Cerebellar nuclear complex (tissue), 1 donor: ENCODE results near the gene ATP4A.
A peak's percentile ranks its signal among the peaks of the same experiment; 100 is the strongest.

Source experiments
- DNase-seq, 2 experiments: peaks; one replicate each; lab custom pipeline; 2025; lab: John Stamatoyannopoulos, UW

Gene ATP4A

DNA sequence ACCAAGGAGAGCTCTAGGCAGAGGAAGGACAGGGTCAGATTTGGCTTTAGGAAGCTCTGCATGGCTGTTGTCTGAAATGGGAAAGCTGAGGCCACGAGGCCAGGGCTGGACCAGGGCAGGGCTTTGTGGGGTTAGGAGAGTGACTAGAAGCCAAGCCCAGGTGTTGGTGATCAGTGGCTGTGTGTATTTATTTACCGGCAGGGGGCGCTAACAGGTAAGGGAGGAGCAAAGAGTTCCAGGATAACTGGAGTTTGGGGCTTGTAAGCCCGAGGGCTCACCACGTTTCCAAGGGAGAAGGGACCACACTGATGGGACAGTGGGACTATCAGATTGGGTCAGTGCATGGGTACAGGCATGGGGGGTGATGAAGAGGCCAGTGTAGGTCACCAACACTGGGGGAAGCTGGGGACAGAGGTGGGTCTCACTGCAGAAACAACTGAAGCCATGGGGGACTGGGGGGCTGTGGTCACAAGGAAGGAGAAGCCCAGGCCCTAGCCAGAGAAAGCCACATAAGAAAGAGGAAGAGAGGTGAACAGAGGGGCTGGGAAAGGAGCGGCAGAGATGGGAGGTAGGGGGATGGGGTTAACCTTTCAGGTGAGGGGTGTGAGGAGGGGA lies 14.2 kb downstream of the ATP4A start:
- peak in 1 of 2 experiments; percentile 34 for DNase-seq

DNA sequence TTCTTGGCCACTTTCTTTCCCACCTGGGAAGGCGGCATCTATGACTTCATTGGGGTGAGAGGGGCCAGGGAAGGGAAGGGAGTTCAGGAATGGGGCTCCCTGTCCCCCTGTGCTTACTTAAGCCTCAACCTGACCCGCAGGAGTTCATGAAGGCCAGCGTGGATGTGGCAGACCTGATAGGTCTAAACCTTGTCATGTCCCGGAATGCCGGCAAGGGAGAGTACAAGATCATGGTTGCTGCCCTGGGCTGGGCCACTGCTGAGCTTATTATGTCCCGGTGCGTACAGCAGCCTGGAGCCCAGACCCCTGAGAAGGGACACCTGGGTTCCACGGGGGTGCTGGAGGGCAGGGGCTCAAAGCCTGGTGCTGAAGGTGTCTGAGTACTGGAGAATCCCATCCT lies 16.9 kb downstream of the ATP4A start:
- no peak for DNase-seq

DNA sequence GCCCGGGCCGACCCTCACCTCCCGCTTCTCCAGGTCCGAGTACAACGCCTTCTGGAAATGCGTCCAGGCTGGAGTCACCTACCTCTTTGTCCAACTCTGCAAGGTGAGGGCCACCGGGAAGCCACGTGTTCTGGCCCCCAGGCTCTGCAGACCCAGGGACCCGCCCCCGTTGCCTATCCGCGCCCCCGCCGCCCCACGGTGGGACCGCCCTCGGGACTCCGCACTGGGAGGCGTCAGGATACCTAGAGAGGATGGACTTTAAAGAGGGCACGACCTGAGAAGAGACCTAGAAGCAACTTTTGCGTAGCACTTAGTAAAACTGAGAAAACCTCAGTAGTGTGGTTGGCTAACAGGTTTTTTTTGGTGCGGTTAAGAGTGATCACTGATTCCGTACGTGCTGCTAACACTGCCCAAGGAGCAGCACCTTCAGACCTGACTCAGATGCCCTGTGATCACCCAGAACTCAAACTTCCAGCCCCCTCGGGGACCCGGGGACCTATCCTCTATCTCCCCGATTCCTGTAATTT lies 17.5 kb downstream of the ATP4A start:
- no peak for DNase-seq

DNA sequence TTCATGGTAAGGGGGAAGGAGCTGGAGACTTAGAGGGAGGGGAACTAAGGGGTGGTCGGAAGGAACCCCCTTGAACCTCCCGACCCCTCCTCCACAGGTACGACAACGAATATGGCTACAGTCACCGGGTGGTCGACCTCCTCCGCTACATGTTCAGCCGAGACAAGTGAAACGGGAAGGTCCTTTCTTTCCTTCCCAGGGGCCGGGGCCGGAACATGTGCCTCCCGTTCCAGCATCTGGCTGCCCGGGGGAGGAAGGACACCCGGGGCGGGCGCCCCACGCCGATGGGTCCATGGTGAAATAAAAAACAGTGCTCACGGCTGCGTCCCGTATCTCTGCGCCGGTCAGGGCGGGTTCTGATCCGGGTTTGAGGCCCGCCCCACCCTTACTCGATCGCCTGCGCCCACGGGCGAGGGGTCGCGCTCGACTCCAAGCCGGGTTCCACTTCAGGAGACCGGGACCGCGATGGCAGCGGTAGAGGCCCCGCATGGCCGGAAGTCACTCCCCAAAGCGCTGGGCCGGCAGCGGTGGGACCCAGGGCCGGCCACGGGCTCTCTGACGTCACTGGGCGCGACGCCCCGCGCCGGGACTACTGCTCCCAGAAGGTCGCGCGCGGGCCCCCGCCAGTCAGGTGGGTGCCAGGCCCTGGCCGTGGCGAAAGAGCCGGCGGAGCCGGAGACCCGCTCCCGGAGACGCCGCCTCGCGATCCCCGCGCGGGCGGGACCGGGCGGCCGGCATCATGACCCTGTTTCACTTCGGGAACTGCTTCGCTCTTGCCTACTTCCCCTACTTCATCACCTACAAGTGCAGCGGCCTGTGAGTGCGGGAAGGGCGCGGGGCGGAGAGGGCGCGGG lies 18.2 kb downstream of the ATP4A start, which contains the start of gene TMEM147:
Gene TMEM147 (plus strand): TSS at position 626 of the 854 bp plus-strand sequence. CDS start 114 bp downstream, at position 740.
- peak in 1 of 2 experiments; percentile 64 for DNase-seq

DNA sequence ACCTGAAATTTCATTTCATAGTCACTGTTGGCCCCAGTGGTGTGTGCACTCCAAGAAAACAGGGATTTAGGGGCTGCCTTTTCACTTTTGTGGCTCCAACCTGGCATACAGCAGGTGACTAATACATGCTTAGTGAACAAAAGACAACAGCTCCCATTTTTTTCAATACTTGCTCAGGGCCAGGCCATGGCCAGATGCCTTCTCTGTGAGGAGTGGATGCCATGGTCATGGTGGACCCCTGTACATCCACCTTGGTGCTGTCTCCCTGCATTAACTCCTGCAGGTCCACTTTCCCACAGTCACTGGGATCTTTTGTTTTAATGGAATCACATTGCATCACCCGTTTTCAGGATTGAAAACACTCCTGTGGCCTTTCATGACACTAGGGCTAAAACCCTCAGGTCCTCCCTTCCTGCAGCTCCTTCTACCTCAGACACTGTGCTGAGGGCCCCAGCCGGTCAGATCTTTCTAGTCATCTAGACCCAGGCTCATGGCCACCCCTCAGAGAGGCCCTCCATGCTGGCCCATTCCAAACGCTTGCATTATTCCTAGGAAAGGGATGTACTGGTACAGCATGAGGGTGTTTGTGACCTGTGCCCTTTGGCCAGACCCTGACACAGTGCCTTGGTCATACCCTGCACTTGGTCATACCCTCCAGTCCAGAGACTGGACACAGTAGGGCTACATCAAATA lies 19.2 kb downstream of the ATP4A start:
- DNase-seq: no peak

DNA sequence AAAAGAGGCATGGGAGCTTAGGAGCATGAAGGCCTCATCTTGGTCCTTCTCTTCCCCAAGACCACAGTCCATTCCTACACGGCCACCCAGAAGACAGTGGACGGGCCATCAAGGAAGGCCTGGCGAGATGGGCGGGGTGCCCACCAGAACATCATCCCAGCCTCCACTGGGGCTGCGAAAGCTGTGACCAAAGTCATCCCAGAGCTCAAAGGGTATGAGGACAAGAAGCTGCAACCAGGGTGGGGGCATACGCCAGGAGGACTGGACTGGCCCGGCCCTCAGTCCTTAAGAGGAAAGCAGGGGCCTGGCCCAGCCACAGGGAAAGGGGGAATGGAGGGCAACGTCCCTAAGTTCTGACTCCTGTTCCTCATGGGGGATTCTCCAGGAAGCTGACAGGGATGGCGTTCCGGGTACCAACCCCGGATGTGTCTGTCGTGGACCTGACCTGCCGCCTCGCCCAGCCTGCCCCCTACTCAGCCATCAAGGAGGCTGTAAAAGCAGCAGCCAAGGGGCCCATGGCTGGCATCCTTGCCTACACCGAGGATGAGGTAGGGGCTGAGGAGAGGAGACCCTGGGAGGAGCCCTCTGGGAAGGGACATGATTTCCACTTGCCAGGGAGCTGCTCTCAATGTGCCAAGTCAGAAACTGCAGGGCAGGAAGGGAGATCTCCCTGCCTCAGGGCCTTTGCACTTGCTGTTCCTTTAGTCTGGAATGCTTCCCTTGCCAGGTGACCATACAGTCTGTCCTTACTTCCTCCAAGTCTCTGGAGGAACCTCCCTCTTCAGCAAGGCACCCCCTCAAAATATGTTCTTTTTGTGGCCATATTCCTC lies 20.0 kb downstream of the ATP4A start:
- DNase-seq: no peak

DNA sequence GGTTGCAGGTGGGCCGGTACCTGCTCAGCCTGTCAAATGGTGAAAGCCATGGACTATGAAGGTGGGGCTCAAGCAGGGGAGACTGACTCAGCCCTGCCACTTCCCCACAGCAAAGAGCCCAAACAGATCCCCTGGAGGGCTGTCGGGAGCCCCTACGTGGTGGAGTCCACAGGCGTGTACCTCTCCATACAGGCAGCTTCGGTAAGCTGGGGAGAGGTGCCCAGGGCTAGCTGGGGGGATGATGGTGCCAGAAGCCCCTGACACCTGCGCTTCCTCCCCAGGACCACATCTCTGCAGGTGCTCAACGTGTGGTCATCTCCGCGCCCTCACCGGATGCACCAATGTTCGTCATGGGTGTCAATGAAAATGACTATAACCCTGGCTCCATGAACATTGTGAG lies 21.2 kb downstream of the ATP4A start:
- no peak for DNase-seq

DNA sequence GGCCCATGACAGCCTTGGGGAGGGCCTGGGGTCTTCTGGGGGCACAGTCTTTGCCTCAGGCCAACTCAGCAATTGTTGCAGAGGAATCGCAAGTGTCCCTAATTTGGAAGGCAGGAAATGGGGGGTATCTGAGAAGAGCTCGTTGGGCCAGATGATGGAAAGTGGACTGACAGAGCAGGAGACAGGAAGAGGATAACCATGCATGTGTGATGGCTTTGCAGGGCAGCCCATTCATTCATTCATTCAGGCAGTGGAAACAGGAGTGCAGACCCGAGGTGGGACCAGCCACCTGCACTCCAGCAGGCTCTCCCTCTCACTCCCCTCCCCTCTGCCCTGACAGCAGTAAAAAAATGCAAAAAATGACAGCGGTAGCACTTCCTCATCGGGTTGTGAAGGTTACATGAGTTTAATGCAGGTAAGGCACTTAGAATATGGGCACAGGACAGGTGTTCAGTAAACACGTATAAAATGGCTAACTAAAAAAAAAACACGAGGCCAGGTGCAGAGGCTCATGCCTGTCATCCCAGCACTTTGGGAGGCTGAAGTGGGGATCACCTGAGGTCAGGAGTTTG lies 23.0 kb downstream of the ATP4A start:
- no peak for DNase-seq

DNA sequence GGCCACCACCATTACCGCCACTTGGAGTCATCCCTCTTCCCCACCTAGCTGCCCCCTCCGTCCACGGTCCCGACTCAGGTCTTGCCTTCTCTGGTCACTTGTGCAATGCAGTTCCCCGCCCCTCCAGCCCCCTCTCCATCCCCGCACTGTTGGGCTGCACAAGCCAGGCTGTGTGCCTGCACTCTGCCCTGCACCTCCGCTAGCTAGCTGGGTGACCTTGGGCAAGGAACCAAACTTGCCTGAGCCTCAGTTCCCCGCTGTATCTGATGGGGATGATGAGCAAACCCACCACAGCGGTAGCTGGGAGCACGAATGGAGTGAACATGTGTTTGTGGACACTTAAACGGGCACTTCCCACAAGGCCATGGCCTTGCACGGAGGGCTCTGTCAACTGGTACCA lies 23.6 kb downstream of the ATP4A start:
- no peak for DNase-seq

DNA sequence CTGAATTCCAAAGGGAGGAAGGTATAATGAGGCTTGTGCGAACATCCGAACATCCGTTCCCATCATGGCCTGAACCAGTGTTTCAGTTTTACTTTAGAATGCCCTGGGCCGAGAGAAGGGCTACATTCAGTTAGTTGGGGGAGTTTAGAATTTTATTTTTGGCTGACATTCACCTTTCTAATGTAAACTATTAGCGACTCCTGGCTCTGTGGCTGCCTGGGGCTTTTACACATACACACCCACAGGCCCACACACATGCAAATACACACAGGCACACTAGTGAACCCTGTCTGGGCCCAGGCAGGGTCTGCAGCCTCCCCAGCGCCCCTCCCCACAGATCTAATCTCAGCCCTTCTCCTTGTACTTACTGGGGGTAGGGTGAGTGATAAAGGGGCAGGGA lies 24.1 kb downstream of the ATP4A start:
- DNase-seq: no peak

DNA sequence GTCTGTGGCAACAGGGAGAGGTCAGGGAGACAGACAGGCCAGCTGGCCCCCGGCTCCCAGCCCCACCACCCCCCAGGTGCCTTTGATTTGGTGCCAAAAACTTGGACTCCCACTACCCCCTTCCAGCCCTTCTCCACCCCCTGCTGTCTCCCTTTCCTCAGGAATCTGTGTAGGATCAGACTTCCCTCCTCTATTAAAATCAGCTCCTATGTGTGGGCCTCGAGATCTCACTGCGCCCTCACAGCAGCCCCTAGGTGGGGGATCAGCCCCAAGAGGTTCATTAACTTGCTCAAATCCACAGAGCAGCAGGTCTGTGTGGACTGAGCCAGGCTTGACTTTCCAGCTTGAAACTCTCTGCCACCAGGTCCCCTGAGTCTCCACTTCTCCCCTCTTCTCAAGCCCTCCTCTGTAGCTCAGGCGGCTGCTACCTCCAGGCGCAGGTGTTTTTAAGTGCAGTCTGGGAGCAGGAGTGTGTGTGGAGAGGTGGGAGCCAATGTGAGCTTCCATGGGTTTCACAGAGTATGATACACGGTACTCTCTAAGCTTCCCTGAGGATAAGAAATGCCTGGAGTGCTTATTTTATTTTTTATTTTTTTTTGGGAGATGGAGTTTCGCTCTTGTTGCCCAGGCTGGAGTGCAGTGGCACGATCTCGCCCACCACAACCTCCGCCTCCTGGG lies 28.5 kb downstream of the ATP4A start:
- DNase-seq: no peak

DNA sequence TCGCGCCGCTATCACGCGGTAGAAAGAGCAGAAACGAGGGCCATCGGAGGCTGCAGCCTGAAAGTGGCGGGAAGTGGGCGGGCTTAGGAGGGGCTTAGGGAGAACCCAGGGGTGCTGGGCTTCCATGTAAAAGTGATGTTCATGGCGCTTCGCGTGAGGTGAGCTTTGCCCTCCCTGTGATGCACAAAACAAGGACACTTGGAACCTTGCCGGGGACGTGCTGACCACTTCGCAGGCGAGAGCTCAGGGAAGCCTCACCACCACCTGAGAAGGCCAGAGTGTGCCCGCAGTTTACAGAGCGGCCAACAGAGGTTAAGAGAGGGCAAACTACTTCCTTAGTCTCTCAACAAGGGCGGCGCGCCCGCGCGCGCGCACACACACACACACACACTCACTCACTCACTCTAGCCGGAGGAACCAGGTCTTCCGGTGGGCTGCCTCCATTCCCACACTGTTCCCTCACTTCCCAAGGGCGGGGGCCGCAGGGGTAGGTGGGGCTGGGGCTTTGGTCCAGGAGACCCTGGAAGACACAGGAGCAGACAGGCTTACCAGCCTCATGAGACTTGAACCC lies 29.6 kb downstream of the ATP4A start:
- no peak for DNase-seq

DNA sequence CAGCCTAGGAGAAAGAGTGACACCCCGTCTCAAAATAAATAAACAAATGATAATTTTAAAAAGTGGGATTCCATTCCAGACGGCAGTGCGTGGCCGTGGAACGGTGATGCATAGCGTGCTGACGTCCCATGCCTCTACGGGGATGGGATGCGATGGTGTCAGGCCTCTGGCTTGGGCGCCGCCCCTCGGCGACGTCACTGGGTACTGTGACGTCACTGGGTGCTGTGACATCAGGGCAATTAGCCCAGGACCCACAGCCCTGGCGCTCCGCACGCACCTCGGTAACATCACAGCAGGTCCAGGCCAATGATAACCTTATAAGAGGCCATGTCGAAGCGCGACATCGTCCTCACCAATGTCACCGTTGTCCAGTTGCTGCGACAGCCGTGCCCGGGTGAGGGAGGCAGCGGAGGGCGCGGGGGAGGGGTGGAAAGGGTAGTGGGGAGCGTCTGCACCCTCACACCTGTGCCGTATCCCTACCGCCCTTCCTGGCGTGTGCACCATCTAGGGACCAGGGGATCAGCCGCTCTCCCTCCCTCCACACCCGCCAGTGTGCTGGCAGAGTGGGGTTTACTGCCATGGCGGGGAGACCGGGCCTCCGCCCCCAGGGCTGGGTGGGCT lies 30.1 kb downstream of the ATP4A start, which contains the start of gene GAPDHS:
Gene GAPDHS (plus strand): TSS at position 256 of the 621 bp plus-strand sequence. CDS start 72 bp downstream, at position 328.
- no peak for DNase-seq

DNA sequence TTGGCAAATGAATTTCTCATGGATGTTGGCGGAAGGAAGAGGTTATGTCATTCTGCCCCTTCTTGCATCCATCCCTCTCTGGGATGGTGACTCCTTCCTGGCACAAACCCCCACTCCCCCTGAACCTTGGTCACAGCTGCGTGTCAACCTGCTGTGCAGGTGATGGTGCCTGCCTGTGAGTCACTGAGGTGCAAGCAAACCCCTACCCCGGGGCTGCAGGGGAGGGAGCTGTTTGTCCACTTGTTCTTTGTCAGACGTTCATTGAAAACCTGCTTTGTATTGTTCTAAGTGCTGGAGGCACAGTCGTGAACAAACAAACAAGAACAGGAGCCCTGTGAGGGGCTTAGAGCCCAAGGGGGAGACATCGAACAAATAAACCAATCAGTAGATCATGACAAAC lies 32.2 kb downstream of the ATP4A start:
- DNase-seq: no peak

DNA sequence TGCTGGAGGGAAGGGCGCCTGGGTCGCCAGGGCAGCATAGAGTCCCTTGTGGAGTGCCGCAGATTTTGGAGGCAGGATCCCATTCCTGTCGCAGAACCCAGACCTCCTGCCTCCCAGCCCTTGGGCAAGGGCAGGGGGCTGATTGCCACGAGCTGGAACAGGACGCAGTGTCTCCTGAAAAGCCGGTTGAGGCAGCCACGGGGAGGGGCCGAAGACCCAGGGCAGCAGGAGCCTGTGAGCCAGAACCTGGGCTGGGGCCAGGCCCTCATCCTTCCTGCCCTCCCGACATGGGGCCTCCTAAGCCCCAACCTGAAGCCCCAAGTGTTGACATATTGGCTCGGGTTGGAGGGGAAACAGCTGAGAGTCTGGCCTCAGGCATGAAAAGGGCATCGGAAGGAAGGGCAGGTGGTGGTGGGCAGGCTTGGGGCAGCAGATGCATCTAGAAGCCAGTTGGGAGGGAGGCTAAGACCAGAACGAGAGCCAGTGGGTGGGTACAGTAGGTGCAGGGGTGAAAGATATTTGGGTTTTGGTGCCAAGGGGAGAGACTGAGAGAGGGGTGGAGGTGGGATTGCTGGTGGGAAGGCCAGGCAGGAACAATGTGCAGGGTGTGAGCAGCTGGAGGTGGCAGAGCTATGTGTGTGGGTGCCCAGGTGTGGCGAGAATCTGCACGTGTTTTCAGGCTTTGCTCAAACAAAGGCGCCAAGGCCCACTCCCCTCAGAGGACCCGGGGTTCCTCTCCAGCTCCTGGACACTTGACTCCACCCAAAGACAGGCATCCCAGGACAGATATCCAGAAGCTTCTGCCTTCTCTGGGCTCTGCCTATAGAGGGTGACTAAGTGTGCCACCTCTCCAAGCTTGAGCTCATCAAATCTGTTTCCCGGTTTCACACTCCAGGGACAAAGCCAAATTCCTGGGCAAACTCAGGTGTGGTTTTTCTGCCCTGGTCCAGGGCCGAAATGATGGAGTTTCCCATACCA lies 33.9 kb downstream of the ATP4A start:
- no peak for DNase-seq

DNA sequence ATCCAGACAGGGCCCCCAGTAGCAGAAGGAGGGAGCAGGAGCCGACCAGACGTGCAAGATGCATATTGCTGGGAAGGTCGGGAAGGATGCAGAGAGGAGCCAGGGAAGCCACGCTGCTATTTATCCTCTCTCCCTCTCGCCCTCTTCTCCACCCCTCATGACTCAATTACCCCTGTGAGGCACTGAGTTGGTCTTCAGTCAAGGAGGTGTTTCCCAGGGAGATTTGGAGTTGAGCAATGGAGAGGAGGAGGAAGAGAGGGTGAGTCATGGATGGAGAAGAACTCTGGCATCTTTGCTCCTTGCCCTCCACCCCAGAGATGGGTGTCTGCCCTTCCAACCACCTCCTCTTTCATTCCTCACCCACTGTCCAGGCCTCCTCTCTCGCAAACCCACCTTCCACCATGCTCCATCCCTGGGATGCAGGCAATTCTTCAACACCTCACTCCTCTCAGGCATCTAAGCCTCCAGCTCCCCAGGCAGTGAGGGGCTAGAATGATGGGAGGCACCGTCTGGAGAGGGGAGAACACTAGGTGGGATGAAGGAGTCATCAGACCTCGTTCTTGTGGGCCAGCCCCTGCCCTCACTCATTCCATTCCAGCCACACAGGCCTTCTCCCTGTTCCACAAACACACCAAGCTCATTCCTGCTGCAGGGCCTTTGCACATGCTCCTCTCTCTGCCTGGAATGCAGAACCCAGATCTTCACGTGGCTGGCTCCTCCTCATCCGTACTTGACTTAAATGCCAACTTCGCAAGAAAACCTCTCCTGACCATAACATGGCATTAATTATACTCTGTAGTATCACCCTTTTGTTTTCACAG lies 35.0 kb downstream of the ATP4A start, which contains the start of gene SBSN:
Gene SBSN (minus strand): TSS at position 94 of the 821 bp plus-strand sequence. CDS start 30 bp downstream, at position 64.
- DNase-seq: no peak

DNA sequence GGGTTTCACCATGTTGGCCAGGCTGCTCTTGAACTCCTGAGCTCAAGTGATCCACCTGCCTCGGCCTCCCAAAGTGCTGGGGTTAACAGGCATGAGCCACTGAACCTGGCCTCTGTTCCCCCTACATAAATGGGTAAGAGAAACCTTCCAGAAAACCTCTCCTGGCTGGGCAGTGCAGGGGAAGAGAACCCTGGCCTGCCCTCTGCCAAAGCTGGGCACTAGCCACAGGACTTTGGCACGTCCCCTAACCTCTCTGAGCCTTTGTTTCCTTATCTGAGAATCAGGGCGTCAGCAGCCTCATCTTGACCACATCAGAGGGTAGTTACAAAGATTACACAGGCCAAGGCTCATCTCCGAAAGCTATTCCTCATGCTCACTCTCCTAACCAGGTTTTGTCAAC lies 37.6 kb downstream of the ATP4A start:
- DNase-seq: no peak
